Muscle of arm (tissue), 14 donors: ENCODE results near the gene STK32B. TPM values are rescaled to one million over a fixed set of nuclear protein-coding genes. Genes with fewer than 3 reads are reported as not detected.
"Not testable (repeated sequence)": the region's sequence is repeated elsewhere in the genome, so short reads cannot be mapped to it uniquely, and the experiment has no call there.

Experiments
- DNase-seq: peaks from one replicate; pipeline ENCODE4 v3.0.0-alpha.2; 2013
- long read RNA-seq, 11 donors: transcript quantifications; one replicate each; lab custom pipeline, GENCODE V29; 2026
- polyA plus RNA-seq, 12 donors: library from polyadenylated mRNA; unstranded; fragments of 120-200 nt; gene quantifications; one replicate each; pipeline ENCODE4 v1.2.1, GENCODE V29; 2013; ENCODE audit not compliant: insufficient read length in 12 of 12

The STK32B gene
- 10 to 100 TPM in 6 of 12 donors, 1 to 10 TPM in 5, not detected in 1; 7.8 to 16.2 (median 10.3) TPM for polyA plus RNA-seq
- long read RNA-seq, donor 1, partial matches to known transcripts = 0 of 2 reads
- long read RNA-seq, donor 1, other reads (novel, unspliced or antisense) = 0 of 2 reads
- long read RNA-seq, donor 2, partial matches to known transcripts = 0 of 1 reads
- long read RNA-seq, donor 2, other reads (novel, unspliced or antisense) = 0 of 1 reads
- long read RNA-seq, donor 3 = 0 reads
- long read RNA-seq, donor 4 = 0 reads
- long read RNA-seq, donor 5 = 0 reads
- long read RNA-seq, donor 6, partial matches to known transcripts = 0 of 2 reads
- long read RNA-seq, donor 6, other reads (novel, unspliced or antisense) = 0 of 2 reads
- long read RNA-seq, donor 7, partial matches to known transcripts = 0 of 2 reads
- long read RNA-seq, donor 7, other reads (novel, unspliced or antisense) = 0 of 2 reads
- long read RNA-seq, donor 8, partial matches to known transcripts = 0 of 2 reads
- long read RNA-seq, donor 8, other reads (novel, unspliced or antisense) = 0 of 2 reads
- long read RNA-seq, donor 9 = 0 reads
- long read RNA-seq, donor 10, partial matches to known transcripts = 0 of 3 reads
- long read RNA-seq, donor 10, other reads (novel, unspliced or antisense) = 0 of 3 reads
- long read RNA-seq, donor 11, partial matches to known transcripts = 0 of 1 reads
- long read RNA-seq, donor 11, other reads (novel, unspliced or antisense) = 0 of 1 reads

- no peak for DNase-seq
Measured at GRCh38 chr4:5051278-5052203, at the start of gene STK32B. STK32B (plus strand) TSS chr4:5051480.

- not testable (repeated sequence) for DNase-seq
Measured at GRCh38 chr4:5001641-5002040, 49.6 kb upstream of the STK32B start.

- no peak for DNase-seq
Measured at GRCh38 chr4:5003372-5003857, 47.9 kb upstream of the STK32B start.

GRCh38 chr4:5003918-5004317 is 47.4 kb upstream of the STK32B start:
- no peak for DNase-seq

- no peak for DNase-seq
Measured at GRCh38 chr4:5004496-5004895, 46.8 kb upstream of the STK32B start.

GRCh38 chr4:5006932-5007331 is 44.3 kb upstream of the STK32B start:
- DNase-seq = not testable (repeated sequence)

- no peak for DNase-seq
Measured at GRCh38 chr4:5009796-5010195, 41.5 kb upstream of the STK32B start.

- no peak for DNase-seq
Measured at GRCh38 chr4:5010984-5011383, 40.3 kb upstream of the STK32B start.

- no peak for DNase-seq
Measured at GRCh38 chr4:5012244-5012898, 38.9 kb upstream of the STK32B start.

- no peak for DNase-seq
Measured at GRCh38 chr4:5012958-5013357, 38.3 kb upstream of the STK32B start.

GRCh38 chr4:5014007-5014682 is 37.1 kb upstream of the STK32B start:
- DNase-seq = no peak

GRCh38 chr4:5018096-5018495 is 33.2 kb upstream of the STK32B start:
- DNase-seq = no peak

GRCh38 chr4:5018603-5019002 is 32.7 kb upstream of the STK32B start:
- no peak for DNase-seq

GRCh38 chr4:5019274-5019673 is 32.0 kb upstream of the STK32B start, which contains the start of gene CYTL1:
CYTL1 (minus strand) TSS chr4:5019458; CDS start chr4:5019445, 13 bp downstream.
- DNase-seq = no peak

GRCh38 chr4:5019796-5020195 is 31.5 kb upstream of the STK32B start:
- no peak for DNase-seq

GRCh38 chr4:5020341-5020740 is 30.9 kb upstream of the STK32B start:
- DNase-seq = no peak

- no peak for DNase-seq
Measured at GRCh38 chr4:5021546-5021945, 29.7 kb upstream of the STK32B start.

- no peak for DNase-seq
Measured at GRCh38 chr4:5024673-5025072, 26.6 kb upstream of the STK32B start.

GRCh38 chr4:5026371-5026770 is 24.9 kb upstream of the STK32B start:
- DNase-seq = no peak

GRCh38 chr4:5027346-5027745 is 23.9 kb upstream of the STK32B start:
- DNase-seq = no peak

GRCh38 chr4:5028480-5028879 is 22.8 kb upstream of the STK32B start:
- no peak for DNase-seq
